ENCODE measurements around the gene PRKCE.

DNA sequence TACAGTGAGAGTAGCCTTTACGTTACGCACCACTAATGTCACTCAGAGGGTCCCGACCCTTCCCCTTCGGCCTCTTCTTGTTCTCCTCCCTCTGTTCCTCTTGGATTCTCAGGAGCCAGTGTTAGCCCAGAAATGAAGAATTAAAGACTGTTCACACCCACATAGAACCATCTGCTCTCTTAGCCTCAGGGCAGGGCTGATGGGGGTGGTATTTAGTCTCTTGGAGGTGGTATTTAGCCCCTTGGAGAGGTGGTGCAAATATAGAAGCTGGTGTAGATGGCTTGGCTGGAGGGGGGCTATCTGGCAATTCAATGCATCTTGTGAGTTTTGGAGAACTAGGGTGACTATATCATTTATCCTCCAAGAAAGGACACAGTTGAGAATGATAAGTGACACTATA is 286.5 kb downstream of the PRKCE start:
- no peak for TF ChIP-seq EZH2 (IDR thresholded peaks at IDR 0.05; ENCODE audit: low read depth, unreplicated experiment)
- TF ChIP-seq, protein P1, sequence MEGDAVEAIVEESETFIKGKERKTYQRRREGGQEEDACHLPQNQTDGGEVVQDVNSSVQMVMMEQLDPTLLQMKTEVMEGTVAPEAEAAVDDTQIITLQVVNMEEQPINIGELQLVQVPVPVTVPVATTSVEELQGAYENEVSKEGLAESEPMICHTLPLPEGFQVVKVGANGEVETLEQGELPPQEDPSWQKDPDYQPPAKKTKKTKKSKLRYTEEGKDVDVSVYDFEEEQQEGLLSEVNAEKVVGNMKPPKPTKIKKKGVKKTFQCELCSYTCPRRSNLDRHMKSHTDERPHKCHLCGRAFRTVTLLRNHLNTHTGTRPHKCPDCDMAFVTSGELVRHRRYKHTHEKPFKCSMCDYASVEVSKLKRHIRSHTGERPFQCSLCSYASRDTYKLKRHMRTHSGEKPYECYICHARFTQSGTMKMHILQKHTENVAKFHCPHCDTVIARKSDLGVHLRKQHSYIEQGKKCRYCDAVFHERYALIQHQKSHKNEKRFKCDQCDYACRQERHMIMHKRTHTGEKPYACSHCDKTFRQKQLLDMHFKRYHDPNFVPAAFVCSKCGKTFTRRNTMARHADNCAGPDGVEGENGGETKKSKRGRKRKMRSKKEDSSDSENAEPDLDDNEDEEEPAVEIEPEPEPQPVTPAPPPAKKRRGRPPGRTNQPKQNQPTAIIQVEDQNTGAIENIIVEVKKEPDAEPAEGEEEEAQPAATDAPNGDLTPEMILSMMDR (conservative IDR thresholded peaks at IDR 0.05; ENCODE audit: low read depth in 2 of 2) = no peak
- no peak for TF ChIP-seq STAT1 (IDR thresholded peaks at IDR 0.05; ENCODE audit: unreplicated experiment)
- no peak for TF ChIP-seq POLR2AphosphoS5 (IDR thresholded peaks at IDR 0.05; ENCODE audit: low read depth)
- TF ChIP-seq EZH2phosphoT487 (IDR thresholded peaks at IDR 0.05; ENCODE audit: unreplicated experiment) = no peak
- TF ChIP-seq ZNF462 (CRISPR knock-in tag; IDR thresholded peaks at IDR 0.05) = no peak
- TF ChIP-seq CREB1 (CRISPR knock-in tag; IDR thresholded peaks at IDR 0.05; ENCODE audit: low read depth) = no peak
- TF ChIP-seq REST (IDR thresholded peaks at IDR 0.05; ENCODE audit: unreplicated experiment) = no peak
